H9 (cell line): ENCODE data around the gene CFAP46. TPM values are rescaled to one million over a fixed set of nuclear protein-coding genes. Genes with fewer than 3 reads are reported as not detected.

ENCODE experiments used
- DNase-seq: peaks from one replicate; pipeline ENCODE4 v3.0.0-alpha.2; 2017
- H2AFZ ChIP-seq: one replicate; pipeline ENCODE4 v1.6.1; 2013; ENCODE audit warnings: mild to moderate bottlenecking, low read length, control low read depth, moderate library complexity
- H2AK5ac ChIP-seq: 2 replicates; pipeline ENCODE4 v1.6.1; 2013; ENCODE audit warnings: low read length, control low read depth, mixed read lengths; ENCODE audit not compliant: insufficient read length
- H2BK120ac ChIP-seq: one replicate; pipeline ENCODE4 v1.6.1; 2013; ENCODE audit warnings: low read depth, mild to moderate bottlenecking, low read length, control low read depth, inconsistent platforms; ENCODE audit not compliant: poor library complexity, severe bottlenecking
- H2BK12ac ChIP-seq: 2 replicates; pipeline ENCODE4 v1.6.1; 2013; ENCODE audit warnings: low read length, control low read depth, mixed read lengths, low read depth; ENCODE audit not compliant: insufficient read length
- H2BK15ac ChIP-seq: 2 replicates; pipeline ENCODE4 v1.6.1; 2013; ENCODE audit warnings: low read depth, low read length, control low read depth
- H2BK20ac ChIP-seq: one replicate; pipeline ENCODE4 v1.6.1; 2013; ENCODE audit warnings: low read depth, mild to moderate bottlenecking, low read length, control low read depth, inconsistent platforms; ENCODE audit not compliant: poor library complexity, severe bottlenecking
- H2BK5ac ChIP-seq: 2 replicates; pipeline ENCODE4 v1.6.1; 2013; ENCODE audit warnings: low read length, control low read depth, mixed read lengths; ENCODE audit not compliant: insufficient read length
- H3K14ac ChIP-seq: 2 replicates; pipeline ENCODE4 v1.6.1; 2013; ENCODE audit warnings: low read length, control low read depth; ENCODE audit not compliant: insufficient read depth
- H3K18ac ChIP-seq: 2 replicates; pipeline ENCODE4 v1.6.1; 2013; ENCODE audit warnings: low read depth, mild to moderate bottlenecking, mixed read lengths, low read length, control low read depth; ENCODE audit not compliant: insufficient read length
- H3K23ac ChIP-seq: 2 replicates; pipeline ENCODE4 v1.6.1; 2013; ENCODE audit warnings: low read length, control low read depth, mixed read lengths, low read depth; ENCODE audit not compliant: insufficient read length
- H3K23me2 ChIP-seq: 2 replicates; pipeline ENCODE4 v1.6.1; 2013; ENCODE audit warnings: low read depth, mild to moderate bottlenecking, mixed read lengths, low read length, control low read depth; ENCODE audit not compliant: insufficient read length, poor library complexity, severe bottlenecking
- H3K27ac ChIP-seq: 2 replicates; pipeline ENCODE4 v1.5.1; 2013; ENCODE audit warnings: low read length, control low read depth, mixed read lengths, low read depth; ENCODE audit not compliant: insufficient read length
- H3K27me3 ChIP-seq: 2 replicates; pipeline ENCODE4 v1.6.1; 2013; ENCODE audit warnings: low read length, control low read depth, inconsistent platforms; ENCODE audit not compliant: insufficient read depth
- H3K4ac ChIP-seq: 2 replicates; pipeline ENCODE4 v1.6.1; 2013; ENCODE audit warnings: low read depth, mild to moderate bottlenecking, control low read depth, inconsistent platforms, low read length, moderate library complexity
- H3K4me1 ChIP-seq: 2 replicates; pipeline ENCODE4 v1.6.1; 2013; ENCODE audit warnings: low read length, control low read depth, inconsistent platforms; ENCODE audit not compliant: insufficient read depth
- H3K4me2 ChIP-seq: 2 replicates; pipeline ENCODE4 v1.6.1; 2013; ENCODE audit warnings: low read length, control low read depth, mixed read lengths; ENCODE audit not compliant: insufficient read length, insufficient read depth
- H3K56ac ChIP-seq: 2 replicates; pipeline ENCODE4 v1.6.1; 2013; ENCODE audit warnings: low read depth, mild to moderate bottlenecking, mixed read lengths, low read length, control low read depth; ENCODE audit not compliant: insufficient read length
- H3K79me1 ChIP-seq: 2 replicates; pipeline ENCODE4 v1.6.1; 2013; ENCODE audit warnings: low read depth, mild to moderate bottlenecking, moderate library complexity, low read length, control low read depth, inconsistent platforms; ENCODE audit not compliant: insufficient read depth, poor library complexity, severe bottlenecking
- H3K79me2 ChIP-seq: 2 replicates; pipeline ENCODE4 v1.6.1; 2013; ENCODE audit warnings: low read length, control low read depth, inconsistent platforms; ENCODE audit not compliant: insufficient read depth
- H3K9ac ChIP-seq: 2 replicates; pipeline ENCODE4 v1.6.1; 2013; ENCODE audit warnings: low read length, control low read depth, mixed read lengths; ENCODE audit not compliant: insufficient read length; ENCODE audit errors: extremely low read depth
- H3K9me3 ChIP-seq: one replicate; pipeline ENCODE4 v1.6.1; 2013; ENCODE audit warnings: low read depth, low read length, inconsistent platforms; ENCODE audit not compliant: control insufficient read depth
- H3T11ph ChIP-seq: one replicate; pipeline ENCODE4 v1.6.1; 2013; ENCODE audit warnings: mild to moderate bottlenecking, low read length, control low read depth, inconsistent platforms
- H4K20me1 ChIP-seq: one replicate; pipeline ENCODE4 v1.6.1; 2013; ENCODE audit not compliant: control insufficient read depth, insufficient read length, insufficient read depth
- H4K5ac ChIP-seq: 2 replicates; pipeline ENCODE4 v1.6.1; 2013; ENCODE audit warnings: low read depth, mild to moderate bottlenecking, mixed read lengths, low read length, control low read depth; ENCODE audit not compliant: insufficient read length
- H4K8ac ChIP-seq: replicated peaks from 2 replicates; pipeline ENCODE4 v1.6.1; 2013; ENCODE audit warnings: low read length, control low read depth, mixed read lengths, low read depth; ENCODE audit not compliant: insufficient read length
- H4K91ac ChIP-seq: 2 replicates; pipeline ENCODE4 v1.6.1; 2013; ENCODE audit warnings: low read depth, mild to moderate bottlenecking, moderate library complexity, mixed read lengths, low read length, control low read depth; ENCODE audit not compliant: insufficient read length
- H3K27ac Mint-ChIP-seq, 3 experiments: 2 replicates in 2 of 3; 3 replicates in 1 of 3; pipeline ENCODE4 v1.8.0; 2020 to 2021; ENCODE audit warnings: mixed read lengths in 3 of 3, mild to moderate bottlenecking in 1 of 3, moderate library complexity in 1 of 3
- H3K27me3 Mint-ChIP-seq: 2 replicates; pipeline ENCODE4 v1.8.0; 2021; ENCODE audit warnings: low read depth, mild to moderate bottlenecking, moderate library complexity, mixed read lengths
- H3K36me3 Mint-ChIP-seq, 3 experiments: 2 replicates in 2 of 3; 3 replicates in 1 of 3; pipeline ENCODE4 v1.8.0; 2020 to 2021; ENCODE audit warnings: low read depth in 3 of 3, mixed read lengths in 3 of 3; ENCODE audit not compliant: insufficient read depth in 1 of 3
- H3K4me1 Mint-ChIP-seq, 2 experiments: 2 replicates each; pipeline ENCODE4 v1.8.0; 2020; ENCODE audit warnings: mixed read lengths in 2 of 2
- H3K4me3 Mint-ChIP-seq, 2 experiments: 2 replicates in 1 of 2; 3 replicates in 1 of 2; pipeline ENCODE4 v1.8.0; 2020 to 2021; ENCODE audit warnings: mild to moderate bottlenecking in 2 of 2, mixed read lengths in 2 of 2, moderate library complexity in 1 of 2
- H3K9me3 Mint-ChIP-seq, 2 experiments: 2 replicates in 1 of 2; 3 replicates in 1 of 2; pipeline ENCODE4 v1.8.0; 2020; ENCODE audit warnings: mild to moderate bottlenecking in 2 of 2, mixed read lengths in 2 of 2, moderate library complexity in 1 of 2
- CTCF ChIP-seq: fragments of 200-600 bp; sonication (generic); conservative IDR thresholded peaks from 3 replicates; pipeline ENCODE4 v1.8.0; 2021; ENCODE audit warnings: antibody characterized with exemption, mild to moderate bottlenecking
- WGBS: extraction: QIAGEN DNeasy Blood & Tissue Kit; methylation state at CpG from one replicate; pipeline ENCODE4 v1.1.7; 2013; ENCODE audit warnings: missing lambda C conversion rate, low lambda C conversion rate, mixed read lengths; ENCODE audit not compliant: insufficient read length; ENCODE audit errors: extremely low coverage; 5-methylcytosine and 5-hydroxymethylcytosine counted together
- total RNA-seq: library from RNA; stranded (reverse); gene quantifications from 2 replicates; pipeline ENCODE4 v1.2.1, GENCODE V29; 2021

Gene CFAP46
- total RNA-seq, 1 experiment from 2014 or later, result 3.1 TPM

DNA sequence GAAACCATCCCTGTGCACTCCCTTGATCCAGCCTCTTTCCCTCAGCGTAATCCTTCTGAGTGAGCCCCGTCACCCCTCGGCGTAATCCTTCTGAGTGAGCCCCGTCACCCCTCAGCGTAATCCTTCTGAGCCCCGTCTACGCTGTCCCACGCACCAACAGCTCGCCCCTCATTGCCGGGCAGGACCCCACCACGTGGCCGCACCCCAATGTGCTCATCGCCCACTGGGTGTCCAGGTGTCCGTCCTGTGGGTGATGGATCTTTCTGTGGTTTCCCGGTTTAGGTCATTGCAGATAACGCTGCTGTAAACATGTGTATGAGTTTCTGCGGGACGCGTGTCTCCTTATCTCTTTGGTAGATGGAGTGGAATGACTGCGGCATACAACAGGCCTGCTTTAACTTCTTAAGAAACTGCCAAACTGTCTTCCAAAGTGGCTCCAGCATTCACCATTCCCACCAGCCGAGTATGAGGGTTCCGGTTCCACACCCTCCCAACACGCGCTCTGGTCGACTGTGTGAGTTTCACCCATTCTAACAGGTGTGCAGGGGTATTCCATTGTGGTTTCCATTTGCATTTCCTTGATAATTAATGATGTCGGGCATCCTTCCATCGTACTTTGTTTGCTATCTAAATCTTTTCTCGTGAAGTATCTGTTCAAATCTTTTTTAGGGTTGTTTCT, 114.4 kb downstream of the CFAP46 start:
- Mint-ChIP-seq H3K27me3 (peaks cover 16% of the 10 kb centered on the region), H3K4me1 (no peaks in the 10 kb centered on the region), H3K9me3 (peaks cover 16 to 31% of the 10 kb centered on the region in 2 experiments), H3K36me3 (peaks cover 0 to 6% (median 3%) of the 10 kb centered on the region in 3 experiments; a peak in 6 of 7 replicates), H3K27ac (no peak overlapping the region; a peak in 2 of 7 replicates), H3K4me3 (no peak overlapping the region)
- H2AK5ac ChIP-seq, result no peak overlapping the region
- no peaks in the 10 kb centered on the region for H3K79me1 ChIP-seq
- peaks cover 8% of the 10 kb centered on the region for H3K9me3 ChIP-seq
- H4K8ac ChIP-seq, result no peak overlapping the region
- no peak overlapping the region for H3K56ac ChIP-seq
- no peaks in the 10 kb centered on the region for H4K20me1 ChIP-seq
- H3K4ac ChIP-seq, result no peak overlapping the region
- no peak overlapping the region for H2BK12ac ChIP-seq
- no peak overlapping the region for H3K23ac ChIP-seq
- H4K5ac ChIP-seq, result no peak overlapping the region
- no peak overlapping the region for H3K9ac ChIP-seq
- H3T11ph ChIP-seq, result no peak overlapping the region
- no peaks in the 10 kb centered on the region for H3K4me1 ChIP-seq
- H3K18ac ChIP-seq, result no peak overlapping the region
- no peak overlapping the region for H3K27ac ChIP-seq
- no peaks in the 10 kb centered on the region for H3K27me3 ChIP-seq
- no CpG with 5 or more reads among the region's 29 CpGs for WGBS
- H3K23me2 ChIP-seq, result no peaks in the 10 kb centered on the region
- no peak overlapping the region for H3K14ac ChIP-seq
- H2AFZ ChIP-seq, result no peak overlapping the region
- H2BK15ac ChIP-seq, result no peak overlapping the region
- DNase-seq, result peak; percentile 8
- no peak overlapping the region for H2BK120ac ChIP-seq
- H2BK20ac ChIP-seq, result no peak overlapping the region
- no peaks in the 10 kb centered on the region for H3K79me2 ChIP-seq
- no peak for TF ChIP-seq CTCF
- no peak overlapping the region for H3K4me2 ChIP-seq
- H2BK5ac ChIP-seq, result no peak overlapping the region
- H4K91ac ChIP-seq, result no peak overlapping the region
